IMR-90 (cell line): ENCODE results near the gene COMMD8. TPM values are rescaled to one million over a fixed set of nuclear protein-coding genes. Genes with fewer than 3 reads are reported as not detected.

ENCODE experiments used
- ATAC-seq: fragments of 200-7000 bp; cut with Tn5 transposase; 2 replicates; pipeline ENCODE4 v1.9.1; 2020; ENCODE audit warnings: low read depth, mild to moderate bottlenecking, moderate library complexity
- BruUV-seq: library from RNA; stranded (reverse); fragments of 400-500 nt; replicated peaks from 2 replicates; lab custom pipeline; 2021; lab: Mats Ljungman, UMichigan
- CTCF ChIA-PET: fragments of 300-600 bp; formaldehyde crosslinking; extraction: SDS; loops from one replicate; lab custom pipeline; 2021; ENCODE audit warnings: antibody characterized with exemption; lab: Yijun Ruan, JAX
- POLR2A ChIA-PET: fragments of 300-600 bp; sonication (Branson Sonifier 250); formaldehyde crosslinking; loops from one replicate; lab custom pipeline; 2022; ENCODE audit warnings: antibody characterized with exemption; ENCODE audit not compliant: unreplicated experiment; lab: Charles Lee
- DNase-seq: peaks from one replicate; pipeline ENCODE4 v3.0.0; 2013
- H2AFZ ChIP-seq: replicated peaks from 2 replicates; pipeline ENCODE3; 2013; ENCODE audit warnings: low read length, mild to moderate bottlenecking; ENCODE audit not compliant: poor library complexity
- H2AK5ac ChIP-seq: 2 replicates; pipeline ENCODE4 v1.6.1; 2013; ENCODE audit warnings: low read depth, low read length, inconsistent platforms
- H2AK9ac ChIP-seq: replicated peaks from 2 replicates; pipeline ENCODE3; 2013; ENCODE audit warnings: mild to moderate bottlenecking, low read depth, low read length, moderate library complexity; ENCODE audit not compliant: poor library complexity
- H2BK120ac ChIP-seq: 2 replicates; pipeline ENCODE4 v1.6.1; 2013; ENCODE audit warnings: low read depth, low read length, inconsistent platforms
- H2BK15ac ChIP-seq: 3 replicates; pipeline ENCODE4 v1.6.1; 2013; ENCODE audit warnings: low read depth, low read length, inconsistent platforms
- H2BK20ac ChIP-seq: 2 replicates; pipeline ENCODE4 v1.6.1; 2013; ENCODE audit warnings: low read depth, mild to moderate bottlenecking, inconsistent platforms, low read length, moderate library complexity
- H2BK5ac ChIP-seq: 2 replicates; pipeline ENCODE4 v1.6.1; 2013; ENCODE audit warnings: mild to moderate bottlenecking, low read depth, low read length, inconsistent platforms; ENCODE audit not compliant: poor library complexity, severe bottlenecking
- H3K14ac ChIP-seq: replicated peaks from 2 replicates; pipeline ENCODE4 v1.6.1; 2013; ENCODE audit warnings: low read depth, low read length, inconsistent platforms
- H3K18ac ChIP-seq: 2 replicates; pipeline ENCODE4 v1.6.1; 2013; ENCODE audit warnings: low read depth, low read length, control low read depth
- H3K23ac ChIP-seq: 2 replicates; pipeline ENCODE4 v1.6.1; 2013; ENCODE audit warnings: low read depth, low read length, inconsistent platforms
- H3K27ac ChIP-seq: 2 replicates; pipeline ENCODE4 v1.5.1; 2013; ENCODE audit warnings: mild to moderate bottlenecking, control low read depth, low read length; ENCODE audit not compliant: insufficient read depth
- H3K27me3 ChIP-seq: 2 replicates; pipeline ENCODE4 v1.6.1; 2013; ENCODE audit warnings: low read length; ENCODE audit not compliant: control insufficient read depth, insufficient read depth
- H3K36me3 ChIP-seq: 2 replicates; pipeline ENCODE4 v1.6.1; 2013; ENCODE audit warnings: low read length, mixed read lengths; ENCODE audit not compliant: control insufficient read depth, insufficient read depth
- H3K4ac ChIP-seq: 2 replicates; pipeline ENCODE4 v1.6.1; 2013; ENCODE audit warnings: low read depth, low read length, inconsistent platforms
- H3K4me1 ChIP-seq: 2 replicates; pipeline ENCODE4 v1.6.1; 2013; ENCODE audit warnings: low read length, mixed read lengths; ENCODE audit not compliant: control insufficient read depth, insufficient read depth
- H3K4me2 ChIP-seq: 2 replicates; pipeline ENCODE4 v1.6.1; 2013; ENCODE audit warnings: low read depth, mild to moderate bottlenecking, control low read depth, low read length, moderate library complexity
- H3K4me3 ChIP-seq: 2 replicates; pipeline ENCODE4 v1.5.1; 2013; ENCODE audit warnings: low read depth, mild to moderate bottlenecking, control low read depth, low read length, moderate library complexity; ENCODE audit not compliant: insufficient read depth
- H3K56ac ChIP-seq: 2 replicates; pipeline ENCODE4 v1.6.1; 2013; ENCODE audit warnings: low read length, inconsistent platforms; ENCODE audit not compliant: insufficient read depth; ENCODE audit errors: extremely low read depth
- H3K79me1 ChIP-seq, 2 experiments: 2 replicates each; pipeline ENCODE4 v1.6.1; 2013; ENCODE audit warnings: low read length in 2 of 2, inconsistent platforms in 1 of 2, low read depth in 1 of 2
- H3K9ac ChIP-seq: 2 replicates; pipeline ENCODE4 v1.6.1; 2013; ENCODE audit warnings: low read depth, low read length, control low read depth
- H3K9me1 ChIP-seq: 2 replicates; pipeline ENCODE4 v1.6.1; 2013; ENCODE audit warnings: low read length, inconsistent platforms; ENCODE audit not compliant: insufficient read depth
- H3K9me3 ChIP-seq: 2 replicates; pipeline ENCODE4 v1.6.1; 2013; ENCODE audit warnings: low read length; ENCODE audit not compliant: control insufficient read depth, insufficient read depth
- H4K20me1 ChIP-seq: 2 replicates; pipeline ENCODE4 v1.6.1; 2013; ENCODE audit warnings: low read length, inconsistent platforms; ENCODE audit not compliant: insufficient read depth
- H4K5ac ChIP-seq: 2 replicates; pipeline ENCODE4 v1.6.1; 2013; ENCODE audit warnings: mild to moderate bottlenecking, low read depth, low read length, control low read depth
- H4K8ac ChIP-seq, 2 experiments: 2 replicates each; pipeline ENCODE4 v1.6.1; 2013; ENCODE audit warnings: low read depth in 2 of 2, low read length in 2 of 2, control low read depth in 1 of 2, inconsistent platforms in 1 of 2
- H4K91ac ChIP-seq: 2 replicates; pipeline ENCODE4 v1.6.1; 2013; ENCODE audit warnings: low read depth, low read length, inconsistent platforms; ENCODE audit not compliant: insufficient read depth
- BHLHE40 ChIP-seq: fragments of 150-350 bp; IDR thresholded peaks from 2 replicates; pipeline ENCODE4 v1.6.1; 2016; ENCODE audit warnings: mild to moderate bottlenecking, low read depth, low read length
- CEBPB ChIP-seq: IDR thresholded peaks from 2 replicates; pipeline ENCODE4 v1.6.1; 2012; ENCODE audit warnings: low read depth, low read length, improper control_type of control experiment
- CHD1 ChIP-seq: IDR thresholded peaks from 2 replicates; pipeline ENCODE4 v1.6.1; 2012; ENCODE audit warnings: low read depth, low read length, improper control_type of control experiment
- CTCF ChIP-seq: conservative IDR thresholded peaks from 2 replicates; pipeline ENCODE4 v1.5.1; 2012; ENCODE audit warnings: mild to moderate bottlenecking, low read depth, low read length, improper control_type of control experiment
- ELK1 ChIP-seq: fragments of 150-350 bp; IDR thresholded peaks from 2 replicates; pipeline ENCODE4 v1.6.1; 2016; ENCODE audit warnings: low read depth, mild to moderate bottlenecking, low read length, moderate library complexity, borderline replicate concordance
- FOS ChIP-seq: fragments of 150-350 bp; IDR thresholded peaks from 2 replicates; pipeline ENCODE4 v1.6.1; 2016; ENCODE audit warnings: low read depth, low read length
- MAFK ChIP-seq: IDR thresholded peaks from 2 replicates; pipeline ENCODE4 v1.6.1; 2012; ENCODE audit warnings: low read depth, low read length, improper control_type of control experiment
- MAZ ChIP-seq: IDR thresholded peaks from 2 replicates; pipeline ENCODE4 v1.6.1; 2012; ENCODE audit warnings: low read depth, mild to moderate bottlenecking, low read length, improper control_type of control experiment, moderate library complexity, borderline replicate concordance
- MXI1 ChIP-seq: IDR thresholded peaks from 2 replicates; pipeline ENCODE4 v1.6.1; 2012; ENCODE audit warnings: low read depth, mild to moderate bottlenecking, low read length, moderate library complexity, borderline replicate concordance
- NFE2L2 ChIP-seq: fragments of 150-350 bp; IDR thresholded peaks from 2 replicates; pipeline ENCODE4 v1.6.1; 2016; ENCODE audit warnings: low read depth, mild to moderate bottlenecking, low read length
- POLR2A ChIP-seq: IDR thresholded peaks from 2 replicates; pipeline ENCODE4 v1.6.1; 2012; ENCODE audit warnings: mild to moderate bottlenecking, low read depth, low read length
- RAD21 ChIP-seq: IDR thresholded peaks from 2 replicates; pipeline ENCODE4 v1.6.1; 2012; ENCODE audit warnings: low read length, improper control_type of control experiment
- RCOR1 ChIP-seq: IDR thresholded peaks from 2 replicates; pipeline ENCODE4 v1.6.1; 2012; ENCODE audit warnings: mild to moderate bottlenecking, low read length, improper control_type of control experiment; ENCODE audit not compliant: insufficient replicate concordance
- RFX5 ChIP-seq: IDR thresholded peaks from 2 replicates; pipeline ENCODE4 v1.8.0; 2012; ENCODE audit warnings: low read depth, mild to moderate bottlenecking, low read length, moderate library complexity
- SMC3 ChIP-seq: fragments of 150-350 bp; IDR thresholded peaks from 2 replicates; pipeline ENCODE4 v1.6.1; 2016; ENCODE audit warnings: low read depth, mild to moderate bottlenecking, antibody characterized with exemption, low read length, moderate library complexity
- USF2 ChIP-seq: fragments of 150-350 bp; IDR thresholded peaks from 2 replicates; pipeline ENCODE4 v1.6.1; 2017; ENCODE audit warnings: mild to moderate bottlenecking, antibody characterized with exemption, low read length, low read depth
- WGBS, 2 experiments: methylation state at CpG; one replicate each; pipeline versions ENCODE4 v1.1.5 to v1.1.7; 2013; ENCODE audit warnings: missing lambda C conversion rate in 2 of 2; ENCODE audit not compliant: insufficient read length in 1 of 2; ENCODE audit errors: extremely low coverage in 2 of 2; 5-methylcytosine and 5-hydroxymethylcytosine counted together
- dilution Hi-C: fragments of 300-500 bp; cut with HindIII; formaldehyde crosslinking; loops from one replicate; pipeline ENCODE4 v1.14.3; 2018; ENCODE audit warnings: low sequenced_read_pairs; ENCODE audit not compliant: unreplicated experiment
- in situ Hi-C: fragments of 300-500 bp; cut with MboI; formaldehyde crosslinking; loops from 3 replicates; pipeline ENCODE4 v1.14.3; 2019; ENCODE audit warnings: low sequenced_read_pairs, inconsistent platforms, mixed read lengths
- intact Hi-C: fragments of 100-400 bp; cut with micrococcal nuclease; formaldehyde crosslinking; loops from 2 replicates; pipeline ENCODE4 v1.10.0; 2022
- polyA plus RNA-seq, 3 experiments: library from polyadenylated mRNA; depleted of rRNA; stranded (reverse); fragments of >200 nt; gene quantifications; 2 replicates each; pipeline ENCODE4 v1.2.3, GENCODE V29; 2012; ENCODE audit warnings: low replicate concordance in 1 of 3
- total RNA-seq: library from RNA; depleted of rRNA; stranded (reverse); fragments of >200 nt; gene quantifications from 2 replicates; pipeline ENCODE4 v1.2.3, GENCODE V29; 2012

COMMD8 gene
- total and polyA plus RNA-seq, 2 of the 4 experiments (the other 2 are of a cell fraction), result 12.5 to 12.6 TPM

GRCh38 chr4:47473141-47473750 is 9.7 kb upstream of the COMMD8 start:
- Histone ChIP-seq H3K4me3 (no peak overlapping the region), H2BK20ac (no peak overlapping the region), H3K9me3 (no peaks in the 10 kb centered on the region), H3K36me3 (no peaks in the 10 kb centered on the region), H3K14ac (no peak overlapping the region; the same call in 1 of the 2 replicates), H2BK120ac (no peak overlapping the region), H3K56ac (no peak overlapping the region), H3K4me1 (peaks cover 5% of the 10 kb centered on the region; the same call in 1 of the 2 replicates), H2AFZ (no peak overlapping the region), H3K18ac (no peak overlapping the region), H4K91ac (no peak overlapping the region), H3K9me1 (no peaks in the 10 kb centered on the region), H3K4ac (no peak overlapping the region), H3K79me1 (no peaks in the 10 kb centered on the region), H3K27me3 (no peaks in the 10 kb centered on the region), H4K5ac (no peak overlapping the region), H4K8ac (no peak overlapping the region), H2BK15ac (0 out of 3 replicates have a peak overlapping the region, but pooled peaks have one; percentile 55), H3K4me2 (no peak overlapping the region), H2AK9ac (no peak overlapping the region), H3K23ac (no peak overlapping the region), H4K20me1 (no peaks in the 10 kb centered on the region), H2BK5ac (no peak overlapping the region), H3K9ac (no peak overlapping the region), H2AK5ac (no peak overlapping the region), H3K27ac (no peak overlapping the region)
- no CpG with 5 or more reads among the region's 3 CpGs for WGBS, 2 experiments
- in situ Hi-C loops (no loop called here), dilution Hi-C loops (no loop called here), intact Hi-C loops (no loop called here)
- no peak for TF ChIP-seq RAD21
- no peak for TF ChIP-seq POLR2A
- no peak for TF ChIP-seq FOS
- TF ChIP-seq CEBPB, result no peak
- TF ChIP-seq CHD1, result no peak
- no peak for TF ChIP-seq ELK1
- no peak for TF ChIP-seq USF2
- no peak for TF ChIP-seq MXI1
- no peak for TF ChIP-seq RFX5
- TF ChIP-seq SMC3, result no peak
- no peak for TF ChIP-seq BHLHE40
- TF ChIP-seq MAFK, result no peak
- no peak for TF ChIP-seq MAZ
- no peak for TF ChIP-seq CTCF
- no peak for TF ChIP-seq RCOR1
- no peak for TF ChIP-seq NFE2L2
- no TSS peak for BruUV-seq
- DNase-seq (no peak), ATAC-seq (no peak)
- CTCF ChIA-PET, result interaction anchor here (1.7 kb wide), 1 partner anchor 10 kb away, joined by 4 read pairs; the partner anchor contains the start of gene COMMD8
- POLR2A ChIA-PET, result no interaction called here
